OCI-LY3 (cell line): ENCODE measurements around the gene CRAT.

Source experiments
- H2AFZ ChIP-seq: fragments of 200-600, 300-600 bp; shearing (Covaris generic); 2 replicates; pipeline ENCODE4 v1.6.0; 2014; ENCODE audit warnings: antibody characterized with exemption, low read depth, low read length
- H3K27ac ChIP-seq: fragments of 200-600, 300-600 bp; sonication (generic); 2 replicates; pipeline ENCODE4 v1.5.1; 2014; ENCODE audit warnings: mild to moderate bottlenecking, low read length, moderate library complexity, mixed read lengths
- H3K27me3 ChIP-seq: fragments of 200-600, 300-600 bp; sonication (generic); 2 replicates; pipeline ENCODE4 v1.6.1; 2014; ENCODE audit warnings: low read depth, low read length, mixed read lengths
- H3K36me3 ChIP-seq: fragments of 200-600, 300-600 bp; sonication (generic); replicated peaks from 2 replicates; pipeline ENCODE3; 2014; ENCODE audit warnings: low read depth, low read length, mixed read lengths
- H3K4me1 ChIP-seq: fragments of 300-600, 200-600 bp; sonication (generic); 2 replicates; pipeline ENCODE4 v1.6.1; 2014; ENCODE audit warnings: low read length, mixed read lengths
- H3K4me2 ChIP-seq: fragments of 200-600, 300-600 bp; sonication (generic); 2 replicates; pipeline ENCODE4 v1.6.1; 2014; ENCODE audit warnings: low read length, mixed read lengths
- H3K4me3 ChIP-seq: fragments of 300-600, 200-600 bp; sonication (generic); 2 replicates; pipeline ENCODE4 v1.5.1; 2014; ENCODE audit warnings: antibody characterized with exemption, mild to moderate bottlenecking, low read length, moderate library complexity
- H3K79me2 ChIP-seq: fragments of 300-600, 200-600 bp; shearing (Covaris generic); 2 replicates; pipeline ENCODE4 v1.6.1; 2014; ENCODE audit warnings: mild to moderate bottlenecking, low read length, mixed read lengths
- H3K9ac ChIP-seq: fragments of 300-600, 200-600 bp; shearing (Covaris generic); 2 replicates; pipeline ENCODE4 v1.6.0; 2014; ENCODE audit warnings: mild to moderate bottlenecking, low read length, moderate library complexity
- H3K9me3 ChIP-seq: fragments of 200-600, 300-600 bp; shearing (Covaris generic); 2 replicates; pipeline ENCODE4 v1.6.1; 2014; ENCODE audit warnings: low read length, mixed read lengths; ENCODE audit not compliant: insufficient read depth
- H4K20me1 ChIP-seq: fragments of 200-600, 300-600 bp; sonication (generic); 2 replicates; pipeline ENCODE4 v1.6.1; 2016; ENCODE audit warnings: low read length, mixed read lengths; ENCODE audit not compliant: insufficient read depth
- EZH2phosphoT487 ChIP-seq: fragments of 200-600 bp; shearing (Covaris generic); IDR thresholded peaks from 2 replicates; pipeline ENCODE4 v1.6.1; 2018; ENCODE audit warnings: antibody characterized with exemption, mixed run types, low read depth
- TF ChIP-seq, protein P1 (sequence below): fragments of 200-600, 300-600 bp; sonication (generic); IDR thresholded peaks from 2 replicates; pipeline ENCODE4 v1.5.1; 2014; ENCODE audit warnings: antibody characterized with exemption, low read length, low read depth

The CRAT gene

DNA sequence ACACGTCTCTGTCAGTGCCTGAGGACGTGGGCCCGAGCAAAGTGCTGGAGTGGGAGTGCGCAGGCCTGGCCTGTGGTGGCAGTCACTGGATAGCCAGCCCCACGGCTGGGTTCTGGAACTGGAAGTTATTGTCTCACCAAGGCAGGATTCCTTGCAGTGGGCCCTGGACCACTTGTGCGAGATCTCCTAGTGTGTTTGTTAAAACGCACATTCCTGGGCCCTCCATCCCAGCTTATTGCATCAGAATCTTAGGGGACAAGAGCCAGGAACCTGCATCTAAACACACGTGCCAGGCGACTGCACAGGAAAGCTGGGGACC is 27.5 kb upstream of the CRAT start:
- Histone ChIP-seq H3K36me3 (peaks cover 38% of the 10 kb centered on the region), H3K9me3 (no peaks in the 10 kb centered on the region), H3K4me2 (no peak overlapping the region), H4K20me1 (peaks cover 11% of the 10 kb centered on the region; the same call in 1 of the 2 replicates), H3K79me2 (no peaks in the 10 kb centered on the region), H3K4me3 (no peak overlapping the region), H3K9ac (no peak overlapping the region), H2AFZ (no peak overlapping the region), H3K27me3 (no peaks in the 10 kb centered on the region), H3K27ac (no peak overlapping the region), H3K4me1 (peaks cover 39% of the 10 kb centered on the region)
- TF ChIP-seq, protein P1, sequence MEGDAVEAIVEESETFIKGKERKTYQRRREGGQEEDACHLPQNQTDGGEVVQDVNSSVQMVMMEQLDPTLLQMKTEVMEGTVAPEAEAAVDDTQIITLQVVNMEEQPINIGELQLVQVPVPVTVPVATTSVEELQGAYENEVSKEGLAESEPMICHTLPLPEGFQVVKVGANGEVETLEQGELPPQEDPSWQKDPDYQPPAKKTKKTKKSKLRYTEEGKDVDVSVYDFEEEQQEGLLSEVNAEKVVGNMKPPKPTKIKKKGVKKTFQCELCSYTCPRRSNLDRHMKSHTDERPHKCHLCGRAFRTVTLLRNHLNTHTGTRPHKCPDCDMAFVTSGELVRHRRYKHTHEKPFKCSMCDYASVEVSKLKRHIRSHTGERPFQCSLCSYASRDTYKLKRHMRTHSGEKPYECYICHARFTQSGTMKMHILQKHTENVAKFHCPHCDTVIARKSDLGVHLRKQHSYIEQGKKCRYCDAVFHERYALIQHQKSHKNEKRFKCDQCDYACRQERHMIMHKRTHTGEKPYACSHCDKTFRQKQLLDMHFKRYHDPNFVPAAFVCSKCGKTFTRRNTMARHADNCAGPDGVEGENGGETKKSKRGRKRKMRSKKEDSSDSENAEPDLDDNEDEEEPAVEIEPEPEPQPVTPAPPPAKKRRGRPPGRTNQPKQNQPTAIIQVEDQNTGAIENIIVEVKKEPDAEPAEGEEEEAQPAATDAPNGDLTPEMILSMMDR: no peak

DNA sequence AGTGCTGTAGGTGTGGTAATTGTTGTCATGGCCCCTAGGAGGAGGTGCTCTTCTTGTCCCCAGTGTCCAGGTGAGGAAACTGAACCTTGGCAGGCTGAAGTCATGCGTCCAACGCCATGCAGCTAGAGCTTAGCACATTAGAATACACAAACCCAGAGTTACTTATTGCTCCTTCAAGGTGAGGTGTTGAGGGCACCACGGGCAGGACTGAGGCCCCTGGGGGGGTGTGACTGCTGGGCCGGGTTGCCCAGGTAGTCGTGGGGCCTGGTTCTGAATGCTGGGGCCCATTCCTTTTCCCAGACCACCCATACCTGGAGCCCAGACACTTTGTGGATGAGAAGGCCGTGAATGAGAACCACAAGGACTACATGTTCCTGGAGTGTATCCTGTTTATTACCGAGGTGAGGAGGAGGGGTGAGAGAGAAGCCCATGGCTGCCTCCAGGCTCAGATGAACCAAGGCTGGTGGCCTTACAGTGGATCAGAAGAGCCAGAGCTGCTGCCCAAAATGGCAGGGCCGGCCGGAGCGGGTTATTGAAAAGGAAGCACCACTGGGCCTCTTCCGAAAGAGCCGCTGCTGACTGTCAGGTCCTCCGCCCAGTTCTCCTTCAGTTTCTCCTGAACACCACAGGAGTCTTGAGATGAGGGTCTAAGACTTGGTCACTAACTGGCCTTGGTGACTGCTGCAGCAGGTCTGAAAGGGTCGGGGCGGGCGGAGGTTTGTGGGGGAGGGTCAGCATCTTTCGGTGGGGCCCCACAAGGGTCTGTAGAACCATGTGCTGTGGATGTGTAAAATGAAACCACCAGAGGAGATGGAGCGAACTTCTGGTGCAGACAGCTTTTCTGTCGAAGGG is 26.9 kb upstream of the CRAT start:
- H3K4me2 ChIP-seq: no peak overlapping the region
- peaks cover 35% of the 10 kb centered on the region for H3K4me1 ChIP-seq
- H3K9me3 ChIP-seq: no peaks in the 10 kb centered on the region
- no peak overlapping the region for H3K4me3 ChIP-seq
- no peak overlapping the region for H3K9ac ChIP-seq
- TF ChIP-seq, protein P1: no peak
- TF ChIP-seq EZH2phosphoT487: no peak
- no peaks in the 10 kb centered on the region for H3K27me3 ChIP-seq
- no peak overlapping the region for H2AFZ ChIP-seq
- peaks cover 33% of the 10 kb centered on the region for H3K36me3 ChIP-seq
- no peaks in the 10 kb centered on the region for H3K79me2 ChIP-seq
- peaks cover 7% of the 10 kb centered on the region; the same call in 1 of the 2 replicates for H4K20me1 ChIP-seq
- H3K27ac ChIP-seq: no peak overlapping the region

DNA sequence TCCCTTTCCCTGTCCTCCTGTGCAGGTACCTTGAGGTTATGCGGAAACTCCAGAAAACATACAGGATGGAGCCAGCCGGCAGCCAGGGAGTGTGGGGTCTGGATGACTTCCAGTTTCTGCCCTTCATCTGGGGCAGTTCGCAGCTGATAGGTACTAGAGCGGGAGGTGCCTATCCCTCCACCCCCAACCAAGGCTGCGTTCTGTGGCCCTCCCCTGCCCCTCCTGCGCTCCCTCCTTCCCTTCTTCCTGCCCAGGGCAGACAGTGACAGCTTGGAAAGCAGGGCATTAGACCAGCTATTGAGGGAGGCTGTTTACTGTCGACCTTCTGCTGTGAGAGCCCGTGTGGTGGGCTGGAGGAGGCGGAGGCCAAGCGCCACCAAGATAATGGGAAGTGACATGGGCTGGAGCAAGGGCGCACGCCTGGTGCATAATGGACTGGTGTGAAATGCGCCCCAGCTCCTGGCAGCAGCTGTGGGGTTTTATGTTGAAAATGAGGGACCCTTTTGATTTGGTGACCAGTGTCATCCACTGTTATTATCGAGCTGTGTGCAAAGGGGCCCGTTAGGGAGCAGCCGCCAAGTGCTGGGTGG is 25.9 kb upstream of the CRAT start:
- no peak overlapping the region for H3K4me3 ChIP-seq
- H3K9ac ChIP-seq: no peak overlapping the region
- H2AFZ ChIP-seq: no peak overlapping the region
- peaks cover 2% of the 10 kb centered on the region; the same call in 1 of the 2 replicates for H4K20me1 ChIP-seq
- H3K4me2 ChIP-seq: no peak overlapping the region
- H3K27ac ChIP-seq: no peak overlapping the region
- peaks cover 29% of the 10 kb centered on the region for H3K4me1 ChIP-seq
- H3K9me3 ChIP-seq: no peaks in the 10 kb centered on the region
- no peaks in the 10 kb centered on the region for H3K79me2 ChIP-seq
- peaks cover 29% of the 10 kb centered on the region for H3K36me3 ChIP-seq
- no peaks in the 10 kb centered on the region for H3K27me3 ChIP-seq
- no peak for TF ChIP-seq EZH2phosphoT487
- TF ChIP-seq, protein P1: no peak

DNA sequence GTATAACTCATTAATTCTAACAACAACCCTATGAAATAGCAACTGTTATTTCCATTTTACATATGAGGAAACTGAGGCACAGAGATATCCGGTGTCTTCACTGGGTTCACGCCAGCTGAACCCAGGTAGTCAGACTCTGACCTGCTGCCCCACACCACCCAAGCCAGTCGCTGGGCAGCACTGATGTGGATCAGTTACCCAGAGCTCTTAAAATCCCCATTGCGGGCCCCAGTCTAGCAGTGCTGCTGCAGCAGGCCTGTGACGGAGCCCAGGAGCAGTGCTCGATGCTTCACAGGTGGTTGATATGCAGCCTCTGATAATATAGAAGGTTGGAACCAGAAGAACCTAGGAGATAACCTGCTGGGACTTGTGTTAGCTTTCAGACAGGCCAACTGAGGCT is 24.9 kb upstream of the CRAT start:
- TF ChIP-seq, protein P1: no peak
- no peak for TF ChIP-seq EZH2phosphoT487
- H3K9ac ChIP-seq: no peak overlapping the region
- no peak overlapping the region for H3K4me2 ChIP-seq
- no peaks in the 10 kb centered on the region for H3K9me3 ChIP-seq
- H3K79me2 ChIP-seq: no peaks in the 10 kb centered on the region
- H3K4me1 ChIP-seq: peaks cover 25% of the 10 kb centered on the region
- peaks cover 35% of the 10 kb centered on the region for H3K36me3 ChIP-seq
- no peak overlapping the region for H3K27ac ChIP-seq
- no peaks in the 10 kb centered on the region for H3K27me3 ChIP-seq
- H3K4me3 ChIP-seq: no peak overlapping the region
- no peak overlapping the region for H2AFZ ChIP-seq
- peaks cover 11% of the 10 kb centered on the region; the same call in 1 of the 2 replicates for H4K20me1 ChIP-seq
